Mesodermal cell (in vitro differentiated cells): ENCODE measurements around the gene DRD3. TPM values are rescaled to one million over a fixed set of nuclear protein-coding genes. Genes with fewer than 3 reads are reported as not detected.

ENCODE experiments used
- H3K27ac ChIP-seq: 2 replicates; pipeline ENCODE4 v1.7.0; 2013; ENCODE audit warnings: mild to moderate bottlenecking, low read depth, low read length, moderate library complexity; ENCODE audit not compliant: severe bottlenecking
- H3K36me3 ChIP-seq: 2 replicates; pipeline ENCODE4 v1.7.1; 2013; ENCODE audit warnings: mild to moderate bottlenecking, low read length, moderate library complexity; ENCODE audit not compliant: control insufficient read depth, insufficient read depth
- H3K4me1 ChIP-seq: one replicate; pipeline ENCODE4 v1.7.1; 2013; ENCODE audit warnings: mild to moderate bottlenecking, low read length; ENCODE audit not compliant: insufficient read depth, control insufficient read depth, poor library complexity, severe bottlenecking
- H3K4me3 ChIP-seq: 2 replicates; pipeline ENCODE4 v1.7.0; 2013; ENCODE audit warnings: low read length, control low read depth, mild to moderate bottlenecking; ENCODE audit not compliant: insufficient read depth, poor library complexity, severe bottlenecking; ENCODE audit errors: extremely low read depth
- H3K9me3 ChIP-seq: 2 replicates; pipeline ENCODE4 v1.7.1; 2013; ENCODE audit warnings: mild to moderate bottlenecking, low read length, moderate library complexity; ENCODE audit not compliant: control insufficient read depth
- WGBS, 2 experiments: methylation state at CpG; one replicate each; pipeline ENCODE4 v1.1.5; 2013; ENCODE audit warnings: missing lambda C conversion rate in 2 of 2; ENCODE audit not compliant: insufficient coverage in 2 of 2; 5-methylcytosine and 5-hydroxymethylcytosine counted together
- polyA plus RNA-seq, 2 experiments: library from polyadenylated mRNA; stranded (reverse); fragments of 50-300 nt; gene quantifications; one replicate each; pipeline ENCODE4 v1.2.3, GENCODE V29; 2013

DRD3 gene
- polyA plus RNA-seq (2013, experiment 1 of 2) = not detected
- not detected for polyA plus RNA-seq (2013, experiment 2 of 2)

DNA sequence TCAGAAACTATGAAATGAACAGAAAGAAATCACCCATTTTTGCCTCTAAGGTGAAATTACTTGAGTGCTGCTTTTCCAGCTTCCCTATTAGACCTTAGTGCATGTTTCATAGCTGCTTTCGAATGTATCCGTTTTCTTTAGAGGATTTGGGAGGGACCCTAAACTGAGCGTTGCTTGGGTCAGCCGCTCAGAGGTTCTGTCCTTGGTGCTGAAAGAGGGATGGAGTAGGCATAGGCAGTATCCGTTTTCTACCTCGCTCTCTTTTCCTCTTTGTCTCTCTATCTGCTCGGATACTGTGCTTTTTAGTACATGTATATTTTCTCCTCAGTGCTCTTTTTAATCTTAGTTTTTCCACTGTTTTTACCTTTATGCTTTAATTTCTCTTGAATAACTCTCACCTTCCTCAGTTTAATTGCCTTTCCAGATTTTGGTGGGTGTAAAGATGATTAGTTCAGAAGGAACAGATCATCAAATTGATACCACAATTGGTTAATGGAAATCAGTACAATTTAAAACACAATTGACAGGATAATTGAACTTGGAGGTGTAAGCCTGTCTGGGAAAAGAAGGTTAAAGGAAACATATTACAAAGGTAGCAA lies at the start of gene DRD3:
TSS of gene DRD3 (minus strand) at position 283 of the 599 bp plus-strand sequence. CDS start 7,060 bp downstream, outside the sequence.
- Histone ChIP-seq H3K27ac (no peak within 1 kb of the TSS), H3K36me3 (no peaks in the 10 kb centered on the region), H3K4me1 (no peaks in the 10 kb centered on the region), H3K4me3 (no peak within 1 kb of the TSS), H3K9me3 (no peaks in the 10 kb centered on the region)
- WGBS, 2 experiments = 3% methylated on average over 5 of the region's 7 CpGs; no CpG with 5 or more reads in 1 of the 2 experiments

DNA sequence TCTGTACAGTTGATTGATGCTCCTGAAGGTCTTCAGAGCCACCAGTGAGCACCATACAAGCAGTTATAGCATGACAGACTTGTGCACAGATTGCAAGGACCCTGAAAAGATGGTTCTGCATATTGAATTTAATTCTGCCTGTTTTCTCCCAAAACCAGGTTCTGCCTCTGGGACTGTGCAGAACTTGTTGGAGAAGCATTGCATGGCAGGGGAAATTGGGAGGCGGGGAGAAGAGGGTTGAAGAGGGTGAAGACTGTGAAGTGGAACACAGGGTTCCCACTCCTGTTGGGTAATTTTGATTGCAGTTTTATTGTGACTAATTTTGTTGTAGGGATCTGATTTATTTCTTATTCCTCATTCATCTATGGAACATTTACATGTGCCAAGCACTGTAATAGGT lies 48.2 kb upstream of the DRD3 start:
- no peaks in the 10 kb centered on the region for H3K4me1 ChIP-seq
- WGBS, 2 experiments = 100% methylated on average over 1 of the region's 1 CpG; no CpG with 5 or more reads in 1 of the 2 experiments
- no peaks in the 10 kb centered on the region for H3K36me3 ChIP-seq
- no peak overlapping the region for H3K27ac ChIP-seq
- H3K9me3 ChIP-seq = peaks cover 7% of the 10 kb centered on the region
- H3K4me3 ChIP-seq = no peak overlapping the region

DNA sequence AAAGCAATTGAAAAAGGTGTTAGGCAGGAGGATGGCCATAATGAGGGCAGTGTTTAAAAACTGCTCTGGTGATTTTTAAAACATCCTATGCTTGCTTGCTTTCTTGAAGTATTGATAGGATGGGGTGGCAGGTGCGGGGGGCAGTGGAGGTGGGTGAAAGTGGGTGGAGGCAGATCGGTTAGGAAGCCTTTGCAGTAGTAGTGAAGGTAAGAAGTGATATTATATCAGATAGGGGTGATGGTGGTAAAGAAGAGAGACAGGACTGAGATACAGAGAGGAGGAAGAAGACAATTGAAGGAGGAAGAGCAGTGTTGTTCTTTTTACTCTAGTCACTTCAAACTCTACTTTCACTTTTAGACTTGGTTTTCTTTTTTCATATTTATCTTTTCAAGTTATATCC lies 47.5 kb upstream of the DRD3 start:
- Histone ChIP-seq H3K9me3 (peaks cover 7% of the 10 kb centered on the region), H3K4me1 (no peaks in the 10 kb centered on the region), H3K36me3 (no peaks in the 10 kb centered on the region), H3K27ac (no peak overlapping the region), H3K4me3 (no peak overlapping the region)
- WGBS, 2 experiments = 81 to 100% methylated on average over 1 to 2 of the region's 2 CpGs

- peaks cover 7% of the 10 kb centered on the region for H3K9me3 ChIP-seq
- H3K4me3 ChIP-seq = no peak overlapping the region
- H3K36me3 ChIP-seq = no peaks in the 10 kb centered on the region
- WGBS, 2 experiments = 89 to 100% methylated on average over 1 to 2 of the region's 3 CpGs
- peaks cover 3% of the 10 kb centered on the region for H3K4me1 ChIP-seq
- no peak overlapping the region for H3K27ac ChIP-seq
Measured at GRCh38 chr3:114223143-114223542, 44.3 kb upstream of the DRD3 start.

- Histone ChIP-seq H3K36me3 (no peaks in the 10 kb centered on the region), H3K4me1 (peaks cover 7% of the 10 kb centered on the region), H3K27ac (no peak overlapping the region), H3K9me3 (peaks cover 7% of the 10 kb centered on the region), H3K4me3 (no peak overlapping the region)
- WGBS, 2 experiments = 100% methylated on average over 1 of the region's 1 CpG; no CpG with 5 or more reads in 1 of the 2 experiments
Measured at GRCh38 chr3:114221881-114222264, 43.0 kb upstream of the DRD3 start.

GRCh38 chr3:114221165-114221880 lies 42.5 kb upstream of the DRD3 start:
- Histone ChIP-seq H3K4me3 (no peak overlapping the region), H3K27ac (no peak overlapping the region), H3K9me3 (peaks cover 7% of the 10 kb centered on the region), H3K4me1 (peaks cover 7% of the 10 kb centered on the region), H3K36me3 (no peaks in the 10 kb centered on the region)
- WGBS, 2 experiments = 94 to 97% methylated on average over 8 to 9 of the region's 9 CpGs

DNA sequence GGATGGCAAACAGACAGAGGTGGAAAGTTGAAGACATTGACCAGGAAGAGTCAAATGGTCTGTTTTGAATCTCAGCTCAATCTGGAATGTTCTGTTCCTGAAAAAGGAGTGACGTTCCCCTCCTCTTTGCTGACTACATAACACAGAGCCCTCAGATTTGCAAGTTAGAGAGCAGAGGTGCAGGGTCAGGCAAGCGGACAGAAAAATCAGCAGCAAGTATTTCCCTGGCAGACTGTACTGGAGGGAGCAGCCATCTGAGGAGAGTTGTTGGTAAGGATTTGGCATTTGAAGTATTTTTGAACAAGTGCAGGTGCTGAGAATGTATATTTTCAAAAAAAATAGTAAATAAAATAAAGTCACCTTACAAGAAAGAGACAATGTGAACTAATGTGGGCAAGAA lies 40.9 kb upstream of the DRD3 start:
- H3K4me3 ChIP-seq = no peak overlapping the region
- H3K27ac ChIP-seq = no peak overlapping the region
- 71% methylated on average over 1 of the region's 2 CpGs; no CpG with 5 or more reads in 1 of the 2 experiments for WGBS, 2 experiments
- peaks cover 7% of the 10 kb centered on the region for H3K4me1 ChIP-seq
- no peaks in the 10 kb centered on the region for H3K36me3 ChIP-seq
- peaks cover 4% of the 10 kb centered on the region for H3K9me3 ChIP-seq

DNA sequence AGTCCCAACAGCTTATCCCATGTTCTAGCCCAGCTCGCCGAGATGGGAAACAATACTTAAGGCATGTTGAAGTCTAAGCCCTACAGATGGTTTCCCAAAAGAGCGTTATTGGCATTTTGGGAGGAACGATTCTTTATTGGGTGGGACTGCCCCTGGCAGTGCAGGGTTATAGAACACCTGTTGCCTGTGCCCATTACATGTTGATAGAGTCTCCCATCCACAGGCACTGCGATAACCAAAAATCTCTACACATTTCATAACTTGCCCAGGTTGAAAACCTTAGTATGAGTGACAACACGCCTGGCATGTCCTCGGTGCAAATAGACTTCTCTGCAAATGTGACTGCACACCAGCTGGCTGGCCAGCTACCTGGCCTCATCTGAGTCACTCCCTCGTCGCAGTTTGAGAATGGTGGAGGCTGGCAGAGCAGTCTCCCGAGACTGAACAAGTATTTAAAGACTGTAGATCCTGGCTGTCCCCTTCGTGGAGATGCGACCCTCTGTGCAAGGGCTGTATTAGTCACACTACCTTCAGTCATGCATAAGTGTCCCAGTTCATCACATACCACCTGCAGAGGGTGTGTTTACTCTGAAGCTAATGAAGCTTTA lies 39.8 kb upstream of the DRD3 start:
- H3K4me1 ChIP-seq = peaks cover 12% of the 10 kb centered on the region
- no peak overlapping the region for H3K4me3 ChIP-seq
- no peak overlapping the region for H3K27ac ChIP-seq
- 91 to 97% methylated on average over 9 to 11 of the region's 12 CpGs for WGBS, 2 experiments
- H3K9me3 ChIP-seq = no peaks in the 10 kb centered on the region
- no peaks in the 10 kb centered on the region for H3K36me3 ChIP-seq

DNA sequence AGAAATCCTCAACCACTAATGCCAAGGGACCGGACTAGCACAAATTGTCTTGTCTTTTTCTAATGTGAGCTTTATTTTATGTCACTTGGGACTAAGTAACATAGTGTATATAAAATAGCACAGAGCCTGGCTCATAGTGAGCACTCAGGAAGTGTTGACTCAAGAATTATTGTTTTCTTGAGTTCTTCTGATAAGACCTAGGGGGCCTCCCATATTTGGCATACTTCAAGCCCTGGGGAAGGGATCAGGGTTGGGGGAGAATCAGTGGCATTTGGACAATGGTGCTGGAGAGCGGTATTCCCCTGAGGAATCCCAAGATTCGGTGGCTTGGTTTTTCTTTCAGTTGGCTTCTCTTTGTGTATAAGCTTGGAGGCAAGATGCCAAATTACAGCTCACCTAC lies 39.2 kb upstream of the DRD3 start:
- WGBS, 2 experiments = 100% methylated on average over 1 of the region's 3 CpGs; no CpG with 5 or more reads in 1 of the 2 experiments
- Histone ChIP-seq H3K27ac (no peak overlapping the region), H3K4me1 (peaks cover 13% of the 10 kb centered on the region), H3K36me3 (no peaks in the 10 kb centered on the region), H3K9me3 (no peaks in the 10 kb centered on the region), H3K4me3 (no peak overlapping the region)

DNA sequence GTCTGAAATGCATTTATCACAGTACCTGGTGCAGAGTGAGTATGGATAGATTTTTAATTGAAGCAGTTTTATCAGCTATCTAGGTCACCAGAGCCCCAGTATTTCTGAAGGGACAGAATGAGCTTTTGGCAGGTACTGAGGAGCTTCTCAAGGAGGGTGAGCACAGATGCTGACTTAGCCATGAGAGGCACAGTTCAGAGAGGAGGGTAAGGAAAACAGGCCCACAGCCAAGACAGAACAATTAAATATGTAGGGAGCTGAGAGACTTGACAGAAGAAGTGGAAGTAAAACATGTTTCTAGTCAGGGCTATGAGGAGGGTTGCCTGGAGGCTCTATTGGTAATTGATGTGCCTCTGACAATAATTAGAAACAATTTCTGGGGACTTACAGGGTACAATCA lies 38.4 kb upstream of the DRD3 start:
- Histone ChIP-seq H3K9me3 (no peaks in the 10 kb centered on the region), H3K27ac (no peak overlapping the region), H3K4me3 (no peak overlapping the region), H3K4me1 (peaks cover 13% of the 10 kb centered on the region), H3K36me3 (no peaks in the 10 kb centered on the region)
